DOHH2 (cell line): ENCODE data around the gene ETV6.

Experiments used
- H3F3A ChIP-seq: fragments of 200-600 bp; sonication (generic), shearing (Covaris generic); 2 replicates; pipeline ENCODE4 v1.6.0; 2016; ENCODE audit warnings: antibody characterized with exemption, mild to moderate bottlenecking; ENCODE audit not compliant: control insufficient read depth, insufficient read depth
- H3K27ac ChIP-seq: fragments of 200-600 bp; sonication (generic); 2 replicates; pipeline ENCODE4 v1.5.1; 2014; ENCODE audit warnings: low read depth, mild to moderate bottlenecking, low read length, moderate library complexity
- H3K27me3 ChIP-seq: fragments of 200-600 bp; sonication (generic); 2 replicates; pipeline ENCODE4 v1.6.1; 2014; ENCODE audit warnings: mild to moderate bottlenecking, low read length, mixed read lengths; ENCODE audit not compliant: control insufficient read depth
- H3K36me3 ChIP-seq: fragments of 200-600 bp; sonication (generic); 2 replicates; pipeline ENCODE4 v1.6.1; 2014; ENCODE audit warnings: mild to moderate bottlenecking, low read length, moderate library complexity, mixed read lengths; ENCODE audit not compliant: control insufficient read depth
- H3K4me1 ChIP-seq: fragments of 200-600 bp; sonication (generic); 2 replicates; pipeline ENCODE4 v1.6.1; 2014; ENCODE audit warnings: mild to moderate bottlenecking, low read length, mixed read lengths; ENCODE audit not compliant: control insufficient read depth
- H3K4me2 ChIP-seq: fragments of 200-600 bp; sonication (generic); 2 replicates; pipeline ENCODE4 v1.6.0; 2014; ENCODE audit warnings: mild to moderate bottlenecking, low read length, moderate library complexity
- H3K4me3 ChIP-seq: fragments of 200-600 bp; sonication (generic); 2 replicates; pipeline ENCODE4 v1.5.1; 2014; ENCODE audit warnings: mild to moderate bottlenecking, low read length, mixed read lengths
- H3K79me2 ChIP-seq: fragments of 200-600 bp; sonication (generic); 2 replicates; pipeline ENCODE4 v1.6.1; 2014; ENCODE audit warnings: mild to moderate bottlenecking, low read length, mixed read lengths; ENCODE audit not compliant: control insufficient read depth
- H3K9me2 ChIP-seq: fragments of 200-600 bp; sonication (generic); replicated peaks from 2 replicates; pipeline ENCODE4 v1.6.1; 2014; ENCODE audit warnings: mild to moderate bottlenecking, low read length, mixed read lengths; ENCODE audit not compliant: control insufficient read depth
- H3K9me3 ChIP-seq: fragments of 200-600 bp; sonication (generic); 2 replicates; pipeline ENCODE4 v1.6.1; 2014; ENCODE audit warnings: antibody characterized with exemption, low read length, mixed read lengths; ENCODE audit not compliant: control insufficient read depth, insufficient read depth
- H4K20me1 ChIP-seq: fragments of 200-600 bp; sonication (generic); 2 replicates; pipeline ENCODE4 v1.6.0; 2014; ENCODE audit warnings: low read depth, mild to moderate bottlenecking, antibody characterized with exemption, low read length, moderate library complexity; ENCODE audit not compliant: control insufficient read depth, insufficient read depth
- CTCF ChIP-seq: fragments of 200-600 bp; sonication (generic); IDR thresholded peaks from one replicate; pipeline ENCODE4 v1.5.1; 2014; ENCODE audit warnings: antibody characterized with exemption, mild to moderate bottlenecking, low read depth, low read length; ENCODE audit not compliant: poor library complexity, severe bottlenecking
- EZH2phosphoT487 ChIP-seq: fragments of 200-600 bp; sonication (generic); IDR thresholded peaks from 2 replicates; pipeline ENCODE4 v1.6.1; 2017; ENCODE audit warnings: borderline replicate concordance, mild to moderate bottlenecking, antibody characterized with exemption, low read length, moderate library complexity, mixed read lengths

Gene ETV6

GRCh38 chr12:11693601-11694000 is 44.1 kb downstream of the ETV6 start:
- Histone ChIP-seq H4K20me1 (no peaks in the 10 kb centered on the region), H3K9me2 (no peaks in the 10 kb centered on the region), H3F3A (no peaks in the 10 kb centered on the region), H3K4me3 (no peak overlapping the region), H3K79me2 (no peaks in the 10 kb centered on the region), H3K9me3 (no peaks in the 10 kb centered on the region), H3K27ac (no peak overlapping the region), H3K27me3 (no peaks in the 10 kb centered on the region), H3K4me2 (no peak overlapping the region), H3K4me1 (no peaks in the 10 kb centered on the region), H3K36me3 (no peaks in the 10 kb centered on the region)
- TF ChIP-seq CTCF: no peak
- TF ChIP-seq EZH2phosphoT487: no peak

- H3K36me3 ChIP-seq: no peaks in the 10 kb centered on the region
- H3K27me3 ChIP-seq: no peaks in the 10 kb centered on the region
- H3K4me1 ChIP-seq: no peaks in the 10 kb centered on the region
- no peak overlapping the region for H3K4me2 ChIP-seq
- H3K9me2 ChIP-seq: no peaks in the 10 kb centered on the region
- no peak overlapping the region for H3K4me3 ChIP-seq
- no peaks in the 10 kb centered on the region for H3K79me2 ChIP-seq
- no peaks in the 10 kb centered on the region for H3K9me3 ChIP-seq
- no peaks in the 10 kb centered on the region for H4K20me1 ChIP-seq
- no peak overlapping the region for H3K27ac ChIP-seq
- H3F3A ChIP-seq: no peaks in the 10 kb centered on the region
- TF ChIP-seq CTCF (no peak), EZH2phosphoT487 (no peak)
Measured at GRCh38 chr12:11694528-11694927, 45.1 kb downstream of the ETV6 start.

- Histone ChIP-seq H3K4me3 (no peak overlapping the region), H3F3A (no peaks in the 10 kb centered on the region), H3K79me2 (no peaks in the 10 kb centered on the region), H3K9me2 (no peaks in the 10 kb centered on the region), H3K27ac (no peak overlapping the region), H3K9me3 (no peaks in the 10 kb centered on the region), H3K4me1 (no peaks in the 10 kb centered on the region), H3K4me2 (no peak overlapping the region), H4K20me1 (no peaks in the 10 kb centered on the region), H3K36me3 (no peaks in the 10 kb centered on the region), H3K27me3 (no peaks in the 10 kb centered on the region)
- TF ChIP-seq EZH2phosphoT487: no peak
- TF ChIP-seq CTCF: no peak
Measured at GRCh38 chr12:11695321-11695720, 45.8 kb downstream of the ETV6 start.

GRCh38 chr12:11696084-11696483 is 46.6 kb downstream of the ETV6 start:
- Histone ChIP-seq H3K79me2 (no peaks in the 10 kb centered on the region), H3K9me2 (no peaks in the 10 kb centered on the region), H3K9me3 (no peaks in the 10 kb centered on the region), H3F3A (no peaks in the 10 kb centered on the region), H3K4me1 (no peaks in the 10 kb centered on the region), H4K20me1 (no peaks in the 10 kb centered on the region), H3K4me2 (no peak overlapping the region), H3K27me3 (no peaks in the 10 kb centered on the region), H3K27ac (no peak overlapping the region), H3K36me3 (no peaks in the 10 kb centered on the region), H3K4me3 (no peak overlapping the region)
- TF ChIP-seq CTCF (no peak), EZH2phosphoT487 (no peak)
